Mesothelial cell of epicardium (in vitro differentiated cells): ENCODE results near the gene PAX4. TPM values are rescaled to one million over a fixed set of nuclear protein-coding genes. Genes with fewer than 3 reads are reported as not detected.
"Not testable (repeated sequence)": the region's sequence is repeated elsewhere in the genome, so short reads cannot be mapped to it uniquely, and the experiment has no call there.

Experiments
- DNase-seq, 2 experiments: peaks; one replicate each; pipeline ENCODE4 v3.0.0; 2021; ENCODE audit warnings: low spot score in 2 of 2; ENCODE audit not compliant: unreplicated experiment in 2 of 2
- H3K27ac Mint-ChIP-seq: 2 replicates; pipeline ENCODE4 v1.8.0; 2021; ENCODE audit warnings: mixed read lengths
- H3K27me3 Mint-ChIP-seq: 2 replicates; pipeline ENCODE4 v1.8.0; 2021; ENCODE audit warnings: low read depth, mixed read lengths
- H3K36me3 Mint-ChIP-seq: 2 replicates; pipeline ENCODE4 v1.8.0; 2021; ENCODE audit warnings: mixed read lengths
- H3K4me1 Mint-ChIP-seq: 2 replicates; pipeline ENCODE4 v1.8.0; 2021; ENCODE audit warnings: mixed read lengths
- H3K4me3 Mint-ChIP-seq: 2 replicates; pipeline ENCODE4 v1.8.0; 2021; ENCODE audit warnings: mild to moderate bottlenecking, moderate library complexity, mixed read lengths
- H3K9me3 Mint-ChIP-seq: 2 replicates; pipeline ENCODE4 v1.8.0; 2021; ENCODE audit warnings: mixed read lengths
- CTCF ChIP-seq: fragments of 200-600 bp; sonication (generic); IDR thresholded peaks from one replicate; pipeline ENCODE4 v1.5.0; 2021; ENCODE audit warnings: antibody characterized with exemption; ENCODE audit not compliant: unreplicated experiment
- total RNA-seq: library from RNA; stranded (reverse); gene quantifications from 3 replicates; pipeline ENCODE4 v1.2.1, GENCODE V29; 2021

The PAX4 gene
- total RNA-seq, 1 donor from 2014 or later = not detected

GRCh38 chr7:127578036-127578684 is 39.8 kb downstream of the PAX4 start:
- Mint-ChIP-seq H3K27ac (no peak overlapping the region), H3K4me3 (no peak overlapping the region), H3K27me3 (no peaks in the 10 kb centered on the region), H3K4me1 (peaks cover 9% of the 10 kb centered on the region), H3K36me3 (peaks cover 20% of the 10 kb centered on the region), H3K9me3 (no peaks in the 10 kb centered on the region)
- no peak for TF ChIP-seq CTCF
- no peak for DNase-seq

GRCh38 chr7:127571741-127572505 is 46.0 kb downstream of the PAX4 start:
- H3K27me3 Mint-ChIP-seq = no peaks in the 10 kb centered on the region

GRCh38 chr7:127568034-127568433 is 49.9 kb downstream of the PAX4 start:
- H3K27ac Mint-ChIP-seq, H3K4me3 Mint-ChIP-seq, DNase-seq, H3K36me3 Mint-ChIP-seq, H3K4me1 Mint-ChIP-seq, H3K27me3 Mint-ChIP-seq: not testable (repeated sequence)
- H3K9me3 Mint-ChIP-seq = peaks cover 19% of the 10 kb centered on the region

More at GRCh38 chr7:127571741-127572505, 46.0 kb downstream of the PAX4 start:
- H3K4me1 Mint-ChIP-seq = no peaks in the 10 kb centered on the region
- no peak for TF ChIP-seq CTCF
- H3K27ac Mint-ChIP-seq = no peak overlapping the region
- H3K4me3 Mint-ChIP-seq = no peak overlapping the region
- no peak for DNase-seq
- peaks cover 5% of the 10 kb centered on the region for H3K9me3 Mint-ChIP-seq
- peaks cover 4% of the 10 kb centered on the region for H3K36me3 Mint-ChIP-seq

GRCh38 chr7:127566242-127566641 is 51.7 kb downstream of the PAX4 start:
- no peak overlapping the region for H3K27ac Mint-ChIP-seq
- peaks cover 25% of the 10 kb centered on the region for H3K9me3 Mint-ChIP-seq
- TF ChIP-seq CTCF = no peak
- H3K36me3 Mint-ChIP-seq = no peaks in the 10 kb centered on the region
- H3K4me3 Mint-ChIP-seq = no peak overlapping the region
- H3K4me1 Mint-ChIP-seq = no peaks in the 10 kb centered on the region
- DNase-seq = no peak
- no peaks in the 10 kb centered on the region for H3K27me3 Mint-ChIP-seq

Other genes starting within 250 kb of the PAX4 start
- gene ZNF800, start 225.4 kb downstream of the PAX4 start, total RNA-seq = 22.5 to 24.8 TPM (median 23.4 TPM) in 3 replicates
- 16.6 to 17.5 TPM (median 17.2 TPM) in 3 replicates for gene GCC1, start 32.5 kb downstream of the PAX4 start, total RNA-seq
- gene ARF5, start 29.7 kb downstream of the PAX4 start, total RNA-seq = 165 to 171 TPM (median 168 TPM) in 3 replicates
- 2.1 to 2.3 TPM (median 2.2 TPM) in 3 replicates for gene FSCN3, start 24.4 kb downstream of the PAX4 start, total RNA-seq
- gene SND1, start 34.1 kb upstream of the PAX4 start, total RNA-seq = 205 to 211 TPM (median 208 TPM) in 3 replicates